Thyroid gland (tissue), 4 donors: ENCODE measurements around the gene PTBP1.

Experiments used
- POLR2A ChIP-seq, 2 donors: fragments of 450-650 bp; IDR thresholded peaks; one replicate each; pipeline ENCODE4 v1.6.1; 2017; ENCODE audit warnings: antibody characterized with exemption in 2 of 2, mild to moderate bottlenecking in 2 of 2, moderate library complexity in 1 of 2
- TF ChIP-seq, protein P1 (sequence below), 6 experiments: fragments of 200-600 bp in 3 of 6; fragments of 450-650 bp in 3 of 6; sonication (generic) in 3 of 6; IDR thresholded peaks; one replicate each; pipeline ENCODE4 v1.5.1; 2016 to 2019; ENCODE audit warnings: antibody characterized with exemption in 6 of 6, mild to moderate bottlenecking in 2 of 6, inconsistent platforms in 1 of 6, moderate library complexity in 1 of 6

DNA sequence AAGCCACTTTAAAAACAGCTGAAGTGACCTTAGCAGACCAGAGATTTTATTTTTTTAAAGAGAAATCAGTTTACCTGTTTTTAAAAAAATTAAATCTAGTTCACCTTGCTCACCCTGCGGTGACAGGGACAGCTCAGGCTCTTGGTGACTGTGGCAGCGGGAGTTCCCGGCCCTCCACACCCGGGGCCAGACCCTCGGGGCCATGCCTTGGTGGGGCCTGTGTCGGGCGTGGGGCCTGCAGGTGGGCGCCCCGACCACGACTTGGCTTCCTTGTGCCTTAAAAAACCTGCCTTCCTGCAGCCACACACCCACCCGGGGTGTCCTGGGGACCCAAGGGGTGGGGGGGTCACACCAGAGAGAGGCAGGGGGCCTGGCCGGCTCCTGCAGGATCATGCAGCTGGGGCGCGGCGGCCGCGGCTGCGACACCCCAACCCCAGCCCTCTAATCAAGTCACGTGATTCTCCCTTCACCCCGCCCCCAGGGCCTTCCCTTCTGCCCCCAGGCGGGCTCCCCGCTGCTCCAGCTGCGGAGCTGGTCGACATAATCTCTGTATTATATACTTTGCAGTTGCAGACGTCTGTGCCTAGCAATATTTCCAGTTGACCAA, 13.7 kb downstream of the PTBP1 start:
- TF ChIP-seq POLR2A (IDR thresholded peaks at IDR 0.05): no peak
- TF ChIP-seq, protein P1, sequence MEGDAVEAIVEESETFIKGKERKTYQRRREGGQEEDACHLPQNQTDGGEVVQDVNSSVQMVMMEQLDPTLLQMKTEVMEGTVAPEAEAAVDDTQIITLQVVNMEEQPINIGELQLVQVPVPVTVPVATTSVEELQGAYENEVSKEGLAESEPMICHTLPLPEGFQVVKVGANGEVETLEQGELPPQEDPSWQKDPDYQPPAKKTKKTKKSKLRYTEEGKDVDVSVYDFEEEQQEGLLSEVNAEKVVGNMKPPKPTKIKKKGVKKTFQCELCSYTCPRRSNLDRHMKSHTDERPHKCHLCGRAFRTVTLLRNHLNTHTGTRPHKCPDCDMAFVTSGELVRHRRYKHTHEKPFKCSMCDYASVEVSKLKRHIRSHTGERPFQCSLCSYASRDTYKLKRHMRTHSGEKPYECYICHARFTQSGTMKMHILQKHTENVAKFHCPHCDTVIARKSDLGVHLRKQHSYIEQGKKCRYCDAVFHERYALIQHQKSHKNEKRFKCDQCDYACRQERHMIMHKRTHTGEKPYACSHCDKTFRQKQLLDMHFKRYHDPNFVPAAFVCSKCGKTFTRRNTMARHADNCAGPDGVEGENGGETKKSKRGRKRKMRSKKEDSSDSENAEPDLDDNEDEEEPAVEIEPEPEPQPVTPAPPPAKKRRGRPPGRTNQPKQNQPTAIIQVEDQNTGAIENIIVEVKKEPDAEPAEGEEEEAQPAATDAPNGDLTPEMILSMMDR (IDR thresholded peaks at IDR 0.05): no peak
